HCT116 (cell line): Measurements from ENCODE around the gene COL19A1.

Experiments used
- EZH2 ChIP-seq: fragments of 200-600 bp; sonication (generic); IDR thresholded peaks from 2 replicates; pipeline ENCODE4 v1.6.1; 2017; ENCODE audit warnings: antibody characterized with exemption, mixed run types
- EZH2phosphoT487 ChIP-seq: fragments of 200-600 bp; IDR thresholded peaks from 2 replicates; pipeline ENCODE4 v1.6.1; 2018; ENCODE audit warnings: antibody characterized with exemption, borderline replicate concordance
- POLR2A ChIP-seq: IDR thresholded peaks from 2 replicates; pipeline ENCODE4 v1.7.0; 2011; ENCODE audit warnings: borderline replicate concordance; ENCODE audit not compliant: insufficient read depth, insufficient read length; ENCODE audit errors: extremely low read depth
- RAD21 ChIP-seq: IDR thresholded peaks from 2 replicates; pipeline ENCODE4 v1.6.1; 2012; ENCODE audit warnings: low read depth, mild to moderate bottlenecking
- ZNF274 ChIP-seq: fragments of 200-500 bp; sonication (Bioruptor generic); IDR thresholded peaks from 2 replicates; pipeline ENCODE4 v1.6.1; 2014; ENCODE audit warnings: mild to moderate bottlenecking, low read depth, low read length, inconsistent platforms
- TF ChIP-seq, protein P1 (sequence below), 3 experiments: fragments of 200-600 bp in 1 of 3; sonication (generic) in 1 of 3; IDR thresholded peaks in 2 of 3; conservative IDR thresholded peaks in 1 of 3; 2 replicates each; pipeline ENCODE4 v1.5.1; 2012 to 2017; ENCODE audit warnings: low read depth in 2 of 3, low read length in 2 of 3, antibody characterized with exemption in 1 of 3, borderline replicate concordance in 1 of 3, control low read depth in 1 of 3, mild to moderate bottlenecking in 1 of 3, mixed read lengths in 1 of 3, mixed run types in 1 of 3, moderate library complexity in 1 of 3; ENCODE audit not compliant: insufficient read depth in 1 of 3
- TF ChIP-seq, protein P2 (sequence below): IDR thresholded peaks from 2 replicates; pipeline ENCODE4 v1.6.1; 2012

DNA sequence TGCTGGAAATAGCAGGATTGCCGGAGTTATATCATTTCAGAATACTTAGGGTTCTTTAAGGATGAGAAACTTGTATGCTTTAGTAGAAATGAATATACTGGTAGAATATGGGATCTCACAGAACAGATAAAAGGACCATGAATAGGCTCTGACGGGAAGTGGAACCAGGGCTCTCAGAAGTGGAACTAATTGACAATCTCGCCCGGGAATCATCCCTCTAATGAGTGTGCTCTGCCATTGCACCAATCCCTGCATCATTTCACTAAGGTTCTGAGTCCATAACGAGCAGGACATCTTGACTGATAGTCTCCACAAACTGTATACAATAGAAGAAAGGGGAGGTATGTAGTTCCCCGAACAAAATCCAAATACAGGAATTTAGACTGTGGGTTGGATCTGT lies 286.4 kb downstream of the COL19A1 start:
- TF ChIP-seq, protein P1, sequence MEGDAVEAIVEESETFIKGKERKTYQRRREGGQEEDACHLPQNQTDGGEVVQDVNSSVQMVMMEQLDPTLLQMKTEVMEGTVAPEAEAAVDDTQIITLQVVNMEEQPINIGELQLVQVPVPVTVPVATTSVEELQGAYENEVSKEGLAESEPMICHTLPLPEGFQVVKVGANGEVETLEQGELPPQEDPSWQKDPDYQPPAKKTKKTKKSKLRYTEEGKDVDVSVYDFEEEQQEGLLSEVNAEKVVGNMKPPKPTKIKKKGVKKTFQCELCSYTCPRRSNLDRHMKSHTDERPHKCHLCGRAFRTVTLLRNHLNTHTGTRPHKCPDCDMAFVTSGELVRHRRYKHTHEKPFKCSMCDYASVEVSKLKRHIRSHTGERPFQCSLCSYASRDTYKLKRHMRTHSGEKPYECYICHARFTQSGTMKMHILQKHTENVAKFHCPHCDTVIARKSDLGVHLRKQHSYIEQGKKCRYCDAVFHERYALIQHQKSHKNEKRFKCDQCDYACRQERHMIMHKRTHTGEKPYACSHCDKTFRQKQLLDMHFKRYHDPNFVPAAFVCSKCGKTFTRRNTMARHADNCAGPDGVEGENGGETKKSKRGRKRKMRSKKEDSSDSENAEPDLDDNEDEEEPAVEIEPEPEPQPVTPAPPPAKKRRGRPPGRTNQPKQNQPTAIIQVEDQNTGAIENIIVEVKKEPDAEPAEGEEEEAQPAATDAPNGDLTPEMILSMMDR (IDR thresholded peaks at IDR 0.05 in 2 of 3, conservative IDR thresholded peaks at IDR 0.05 in 1 of 3; ENCODE audit: borderline replicate concordance in 1 of 3, insufficient read depth in 1 of 3, low read depth in 2 of 3, low read length in 2 of 3): no peak
- TF ChIP-seq ZNF274 (no peak), RAD21 (no peak), EZH2 (no peak), EZH2phosphoT487 (no peak), POLR2A (no peak)
- TF ChIP-seq, protein P2, sequence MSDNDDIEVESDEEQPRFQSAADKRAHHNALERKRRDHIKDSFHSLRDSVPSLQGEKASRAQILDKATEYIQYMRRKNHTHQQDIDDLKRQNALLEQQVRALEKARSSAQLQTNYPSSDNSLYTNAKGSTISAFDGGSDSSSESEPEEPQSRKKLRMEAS: no peak
